Retinal pigment epithelial cell (primary cell): ENCODE results near the gene TAGLN3.
A peak's percentile ranks its signal among the peaks of the same experiment; 100 is the strongest.

Experiments
- DNase-seq: peaks from one replicate; pipeline ENCODE4 v3.0.0-alpha.2; 2010; ENCODE audit warnings: low read depth
- H3K4me3 ChIP-seq: 2 replicates; pipeline ENCODE4 v1.5.1; 2011; ENCODE audit warnings: mild to moderate bottlenecking, low read length, control low read depth, moderate library complexity
- CTCF ChIP-seq: conservative IDR thresholded peaks from 2 replicates; pipeline ENCODE4 v1.5.1; 2011; ENCODE audit warnings: low read depth, low read length, control low read depth, inconsistent platforms

The TAGLN3 gene

GRCh38 chr3:112002096-112002971 is 3.6 kb downstream of the TAGLN3 start:
- TF ChIP-seq CTCF = no peak
- no peak overlapping the region for H3K4me3 ChIP-seq
- DNase-seq = no peak

GRCh38 chr3:112003321-112004080 is 4.8 kb downstream of the TAGLN3 start:
- H3K4me3 ChIP-seq = no peak overlapping the region
- no peak for DNase-seq
- no peak for TF ChIP-seq CTCF

- DNase-seq = no peak
- H3K4me3 ChIP-seq = no peak overlapping the region
- no peak for TF ChIP-seq CTCF
Observed at GRCh38 chr3:112004187-112004586, 5.5 kb downstream of the TAGLN3 start.

- no peak for TF ChIP-seq CTCF
- DNase-seq = no peak
- no peak overlapping the region for H3K4me3 ChIP-seq
Observed at GRCh38 chr3:112004669-112005068, 5.9 kb downstream of the TAGLN3 start.

GRCh38 chr3:112005091-112005672 is 6.5 kb downstream of the TAGLN3 start:
- DNase-seq = no peak
- TF ChIP-seq CTCF = no peak

GRCh38 chr3:112007633-112008032 is 8.9 kb downstream of the TAGLN3 start:
- peak; percentile 13 for DNase-seq
- TF ChIP-seq CTCF = no peak
- H3K4me3 ChIP-seq = no peak overlapping the region

More at GRCh38 chr3:112005091-112005672, 6.5 kb downstream of the TAGLN3 start:
- H3K4me3 ChIP-seq = no peak overlapping the region
